Hepatocyte (in vitro differentiated cells): ENCODE results near the gene SERPINB1. TPM values are rescaled to one million over a fixed set of nuclear protein-coding genes. Genes with fewer than 3 reads are reported as not detected.
A peak's percentile ranks its signal among the peaks of the same experiment; 100 is the strongest.

Source experiments
- DNase-seq: peaks from one replicate; pipeline ENCODE4 v3.0.0-alpha.2; 2016; ENCODE audit warnings: low spot score
- H2AFZ ChIP-seq: fragments of 200-600 bp; sonication (generic); 2 replicates; pipeline ENCODE4 v1.6.0; 2016; ENCODE audit warnings: antibody characterized with exemption, mild to moderate bottlenecking
- H3K27ac ChIP-seq: fragments of 200-600 bp; sonication (generic); 2 replicates; pipeline ENCODE4 v1.5.1; 2016; ENCODE audit warnings: mild to moderate bottlenecking
- H3K27me3 ChIP-seq: fragments of 200-600 bp; sonication (generic); 2 replicates; pipeline ENCODE4 v1.6.1; 2016
- H3K36me3 ChIP-seq: fragments of 200-600 bp; sonication (generic); replicated peaks from 2 replicates; pipeline ENCODE4 v1.5.1; 2016; ENCODE audit warnings: low read depth; ENCODE audit not compliant: insufficient read depth
- H3K4me1 ChIP-seq: fragments of 200-600 bp; sonication (generic); 2 replicates; pipeline ENCODE4 v1.5.1; 2016; ENCODE audit warnings: mild to moderate bottlenecking, moderate library complexity; ENCODE audit not compliant: insufficient read depth
- H3K4me2 ChIP-seq: fragments of 200-600 bp; sonication (generic); 2 replicates; pipeline ENCODE4 v1.6.0; 2016
- H3K4me3 ChIP-seq: fragments of 200-600 bp; sonication (generic); 2 replicates; pipeline ENCODE4 v1.5.1; 2016; ENCODE audit warnings: mild to moderate bottlenecking
- H3K79me2 ChIP-seq: fragments of 200-600 bp; sonication (generic); 2 replicates; pipeline ENCODE4 v1.6.0; 2017; ENCODE audit warnings: mild to moderate bottlenecking
- H3K9me2 ChIP-seq: fragments of 200-600 bp; sonication (generic); replicated peaks from 2 replicates; pipeline ENCODE4 v1.6.0; 2017; ENCODE audit warnings: mild to moderate bottlenecking; ENCODE audit not compliant: insufficient read depth
- H3K9me3 ChIP-seq: fragments of 200-600 bp; sonication (generic); 2 replicates; pipeline ENCODE4 v1.5.1; 2016; ENCODE audit warnings: low read depth, mild to moderate bottlenecking
- H4K20me1 ChIP-seq: fragments of 200-600 bp; sonication (generic); 2 replicates; pipeline ENCODE4 v1.6.0; 2016; ENCODE audit warnings: mild to moderate bottlenecking; ENCODE audit not compliant: insufficient read depth, poor library complexity, severe bottlenecking
- EZH2 ChIP-seq: fragments of 200-600 bp; sonication (generic); IDR thresholded peaks from 2 replicates; pipeline ENCODE4 v1.6.1; 2016; ENCODE audit warnings: antibody characterized with exemption, mild to moderate bottlenecking, borderline replicate concordance
- EZH2phosphoT487 ChIP-seq: fragments of 200-600 bp; sonication (generic); IDR thresholded peaks from one replicate; pipeline ENCODE4 v1.6.1; 2018; ENCODE audit warnings: antibody characterized with exemption, mild to moderate bottlenecking, low read depth, moderate library complexity; ENCODE audit not compliant: unreplicated experiment, severe bottlenecking
- WGBS: methylation state at CpG from one replicate; pipeline ENCODE4 v1.1.6; 2016; ENCODE audit warnings: low lambda C conversion rate; ENCODE audit errors: missing lambda C conversion rate; 5-methylcytosine and 5-hydroxymethylcytosine counted together
- microRNA-seq: library from miRNA; unstranded; fragments of <30 nt; microRNA quantifications from one replicate; pipeline ENCODE4, GENCODE V29; 2017
- polyA plus RNA-seq: library from polyadenylated mRNA; unstranded; fragments of >200 nt; fragmentation: Nextera tagmentation; extraction: Ambion mirVana; gene quantifications from 2 replicates; pipeline ENCODE4 v1.2.1, GENCODE V29; 2016
- small RNA-seq: library from RNA; depleted of rRNA; stranded (forward); fragments of <200 nt; gene quantifications from one replicate; pipeline ENCODE3, GENCODE V24; 2014
- total RNA-seq: library from RNA; depleted of rRNA; stranded (reverse); fragments of >200 nt; gene quantifications from 2 replicates; pipeline ENCODE4 v1.2.3, GENCODE V29; 2014
- TF ChIP-seq, protein P1 (sequence below): fragments of 200-600 bp; sonication (generic); IDR thresholded peaks from 2 replicates; pipeline ENCODE4 v1.5.1; 2016; ENCODE audit warnings: antibody characterized with exemption, mild to moderate bottlenecking; ENCODE audit not compliant: poor library complexity

The SERPINB1 gene
- total and polyA plus RNA-seq, 2 experiments from 2014 or later = 45.9 to 57.0 TPM

- 93% methylated on average over 9 of the region's 9 CpGs for WGBS
- no peaks in the 10 kb centered on the region for H3K27me3 ChIP-seq
- no peak overlapping the region for H3K4me2 ChIP-seq
- H3K9me2 ChIP-seq = no peaks in the 10 kb centered on the region
- peaks cover 54% of the 10 kb centered on the region for H3K79me2 ChIP-seq
- H3K4me3 ChIP-seq = no peak overlapping the region
- peaks cover 11% of the 10 kb centered on the region for H4K20me1 ChIP-seq
- no peaks in the 10 kb centered on the region for H3K9me3 ChIP-seq
- H3K4me1 ChIP-seq = no peaks in the 10 kb centered on the region
- H3K27ac ChIP-seq = no peak overlapping the region
- no peaks in the 10 kb centered on the region for H3K36me3 ChIP-seq
- DNase-seq = no peak
- H2AFZ ChIP-seq = no peak overlapping the region
- TF ChIP-seq EZH2 (no peak), EZH2phosphoT487 (no peak)
- TF ChIP-seq, protein P1, sequence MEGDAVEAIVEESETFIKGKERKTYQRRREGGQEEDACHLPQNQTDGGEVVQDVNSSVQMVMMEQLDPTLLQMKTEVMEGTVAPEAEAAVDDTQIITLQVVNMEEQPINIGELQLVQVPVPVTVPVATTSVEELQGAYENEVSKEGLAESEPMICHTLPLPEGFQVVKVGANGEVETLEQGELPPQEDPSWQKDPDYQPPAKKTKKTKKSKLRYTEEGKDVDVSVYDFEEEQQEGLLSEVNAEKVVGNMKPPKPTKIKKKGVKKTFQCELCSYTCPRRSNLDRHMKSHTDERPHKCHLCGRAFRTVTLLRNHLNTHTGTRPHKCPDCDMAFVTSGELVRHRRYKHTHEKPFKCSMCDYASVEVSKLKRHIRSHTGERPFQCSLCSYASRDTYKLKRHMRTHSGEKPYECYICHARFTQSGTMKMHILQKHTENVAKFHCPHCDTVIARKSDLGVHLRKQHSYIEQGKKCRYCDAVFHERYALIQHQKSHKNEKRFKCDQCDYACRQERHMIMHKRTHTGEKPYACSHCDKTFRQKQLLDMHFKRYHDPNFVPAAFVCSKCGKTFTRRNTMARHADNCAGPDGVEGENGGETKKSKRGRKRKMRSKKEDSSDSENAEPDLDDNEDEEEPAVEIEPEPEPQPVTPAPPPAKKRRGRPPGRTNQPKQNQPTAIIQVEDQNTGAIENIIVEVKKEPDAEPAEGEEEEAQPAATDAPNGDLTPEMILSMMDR = no peak
Observed at GRCh38 chr6:2782356-2782708, 59.3 kb downstream of the SERPINB1 start.

Small RNA genes lying within 50 kb of the gene (microRNA-seq; reads per million reads assigned to microRNA genes)
- gene MIR4645 = not detected

Small RNA genes lying within 50 kb of the gene (small RNA-seq; reads per million reads assigned to genes)
- gene MIR4645 = 0.43 reads per million, percentile 30 among the genes with 10 or more reads in this experiment

Other genes starting within 250 kb of the SERPINB1 start
- 0.28 and 0.43 TPM in 2 replicates for gene MYLK4, start 90.9 kb downstream of the SERPINB1 start, total RNA-seq
- gene MYLK4, start 90.9 kb downstream of the SERPINB1 start, polyA plus RNA-seq = 0.29 and 0.36 TPM in 2 replicates
- gene WRNIP1, start 76.5 kb downstream of the SERPINB1 start, total RNA-seq = 47.6 TPM in 2 replicates
- 44.9 and 54.6 TPM in 2 replicates for gene WRNIP1, start 76.5 kb downstream of the SERPINB1 start, polyA plus RNA-seq
- gene SERPINB9, start 61.4 kb upstream of the SERPINB1 start, total RNA-seq = 37.2 and 51.1 TPM in 2 replicates
- gene SERPINB9, start 61.4 kb upstream of the SERPINB1 start, polyA plus RNA-seq = 60.5 and 70.0 TPM in 2 replicates
- 77.7 and 87.9 TPM in 2 replicates for gene SERPINB6, start 129.7 kb upstream of the SERPINB1 start, total RNA-seq
- 109 and 117 TPM in 2 replicates for gene SERPINB6, start 129.7 kb upstream of the SERPINB1 start, polyA plus RNA-seq
- gene NQO2, start 158.0 kb upstream of the SERPINB1 start, total RNA-seq = 22.5 and 23.4 TPM in 2 replicates
- gene NQO2, start 158.0 kb upstream of the SERPINB1 start, polyA plus RNA-seq = 28.6 and 38.5 TPM in 2 replicates
- 16.2 and 21.0 TPM in 2 replicates for gene RIPK1, start 226.6 kb upstream of the SERPINB1 start, total RNA-seq
- 14.0 and 14.6 TPM in 2 replicates for gene RIPK1, start 226.6 kb upstream of the SERPINB1 start, polyA plus RNA-seq